GM12872 (cell line): ENCODE measurements around the gene CAVIN2.
A peak's percentile ranks its signal among the peaks of the same experiment; 100 is the strongest.

Experiments
- TF ChIP-seq, protein P1 (sequence below): IDR thresholded peaks from 3 replicates; pipeline ENCODE4 v1.5.1; 2011; ENCODE audit warnings: low read depth, mild to moderate bottlenecking, low read length, moderate library complexity; ENCODE audit not compliant: insufficient read depth

Gene CAVIN2

GRCh38 chr2:191818725-191819350 is 28.1 kb downstream of the CAVIN2 start:
- TF ChIP-seq, protein P1, sequence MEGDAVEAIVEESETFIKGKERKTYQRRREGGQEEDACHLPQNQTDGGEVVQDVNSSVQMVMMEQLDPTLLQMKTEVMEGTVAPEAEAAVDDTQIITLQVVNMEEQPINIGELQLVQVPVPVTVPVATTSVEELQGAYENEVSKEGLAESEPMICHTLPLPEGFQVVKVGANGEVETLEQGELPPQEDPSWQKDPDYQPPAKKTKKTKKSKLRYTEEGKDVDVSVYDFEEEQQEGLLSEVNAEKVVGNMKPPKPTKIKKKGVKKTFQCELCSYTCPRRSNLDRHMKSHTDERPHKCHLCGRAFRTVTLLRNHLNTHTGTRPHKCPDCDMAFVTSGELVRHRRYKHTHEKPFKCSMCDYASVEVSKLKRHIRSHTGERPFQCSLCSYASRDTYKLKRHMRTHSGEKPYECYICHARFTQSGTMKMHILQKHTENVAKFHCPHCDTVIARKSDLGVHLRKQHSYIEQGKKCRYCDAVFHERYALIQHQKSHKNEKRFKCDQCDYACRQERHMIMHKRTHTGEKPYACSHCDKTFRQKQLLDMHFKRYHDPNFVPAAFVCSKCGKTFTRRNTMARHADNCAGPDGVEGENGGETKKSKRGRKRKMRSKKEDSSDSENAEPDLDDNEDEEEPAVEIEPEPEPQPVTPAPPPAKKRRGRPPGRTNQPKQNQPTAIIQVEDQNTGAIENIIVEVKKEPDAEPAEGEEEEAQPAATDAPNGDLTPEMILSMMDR: no peak

DNA sequence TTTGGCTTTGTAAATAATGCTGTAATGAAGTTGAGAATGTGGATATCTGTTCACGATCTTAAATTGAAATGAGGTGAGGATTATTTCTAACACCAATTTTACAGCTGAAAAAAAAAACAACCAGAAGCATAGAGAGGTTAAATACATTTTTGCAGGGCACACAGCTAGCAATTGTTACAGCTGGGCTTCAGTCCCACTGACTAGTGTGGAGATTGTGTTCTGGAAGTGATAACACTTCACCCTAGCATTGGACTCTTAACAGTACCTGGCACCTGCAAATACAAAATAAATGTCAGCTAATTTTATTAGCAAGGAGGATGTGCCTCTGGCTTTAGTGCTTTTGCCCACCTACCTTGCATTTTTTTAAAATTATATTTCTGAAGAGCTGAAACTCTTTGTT is 28.8 kb downstream of the CAVIN2 start:
- TF ChIP-seq, protein P1: no peak

DNA sequence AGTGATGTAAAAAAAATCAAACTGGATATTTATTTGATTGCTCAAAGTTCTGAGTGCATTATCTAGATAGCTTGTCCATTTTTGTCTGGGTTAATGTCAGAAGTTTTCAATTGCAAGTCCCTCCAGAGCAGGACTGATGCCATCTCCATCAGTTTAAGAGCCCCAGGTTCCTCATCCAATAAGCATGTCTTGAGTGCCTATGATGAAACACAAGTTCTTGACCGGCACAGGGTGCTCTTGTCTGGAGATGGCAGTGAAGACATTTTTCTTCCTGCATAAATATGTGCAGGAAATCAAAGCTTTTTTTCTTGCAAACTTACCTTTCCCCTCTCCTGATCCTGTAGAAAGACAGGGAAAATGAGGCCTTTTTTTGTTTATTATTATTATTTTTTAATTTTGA is 31.9 kb downstream of the CAVIN2 start:
- TF ChIP-seq, protein P1: no peak

GRCh38 chr2:191813943-191814342 is 32.9 kb downstream of the CAVIN2 start:
- TF ChIP-seq, protein P1: no peak

DNA sequence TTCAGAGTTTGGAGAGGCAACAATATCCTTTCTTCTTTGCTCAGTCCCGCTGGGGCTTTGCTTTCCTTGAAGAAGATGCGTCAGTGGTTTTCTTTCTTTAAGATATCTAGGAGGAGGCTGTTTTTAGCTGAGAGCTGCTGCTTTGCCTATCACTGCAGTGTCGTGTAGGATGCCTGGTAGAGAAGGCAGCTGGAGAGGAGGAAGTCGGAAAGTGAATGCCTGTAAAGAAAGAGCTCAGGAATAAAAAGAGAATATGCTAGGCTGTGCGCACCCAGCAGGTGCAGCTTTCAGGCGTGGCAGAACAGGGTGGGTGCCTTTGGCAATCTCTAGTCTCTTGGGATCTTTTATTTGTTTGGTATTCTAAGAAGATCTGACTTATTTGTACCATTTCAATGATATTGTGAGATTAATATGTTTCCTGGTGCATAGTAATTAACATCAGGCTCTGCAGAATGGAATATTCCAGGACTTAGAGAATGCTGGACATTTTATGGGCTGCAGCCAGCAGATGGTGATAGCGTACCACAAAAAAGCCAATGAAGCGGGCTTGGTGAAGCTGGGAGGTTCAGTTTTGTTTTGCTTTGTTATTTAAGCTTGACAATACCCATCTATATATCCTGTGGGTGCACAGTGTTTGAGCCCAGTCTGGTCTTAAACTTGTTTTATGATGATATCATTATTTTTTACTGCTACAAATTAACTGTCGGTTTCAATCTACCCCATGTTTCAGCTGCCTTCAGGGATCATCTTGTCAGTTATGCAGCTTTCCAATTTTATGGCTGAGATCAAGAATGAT is 34.9 kb downstream of the CAVIN2 start:
- TF ChIP-seq, protein P1: peak; percentile 72

GRCh38 chr2:191806396-191806795 is 40.5 kb downstream of the CAVIN2 start:
- TF ChIP-seq, protein P1: no peak

GRCh38 chr2:191804766-191805165 is 42.1 kb downstream of the CAVIN2 start:
- TF ChIP-seq, protein P1: no peak
